Putamen (tissue), 1 donor: Measurements from ENCODE around the gene PACC1.
A peak's percentile ranks its signal among the peaks of the same experiment; 100 is the strongest.

Experiments used
- DNase-seq: peaks from one replicate; pipeline ENCODE4 v3.0.0-alpha.2; 2016; ENCODE audit warnings: low spot score

PACC1 gene

DNA sequence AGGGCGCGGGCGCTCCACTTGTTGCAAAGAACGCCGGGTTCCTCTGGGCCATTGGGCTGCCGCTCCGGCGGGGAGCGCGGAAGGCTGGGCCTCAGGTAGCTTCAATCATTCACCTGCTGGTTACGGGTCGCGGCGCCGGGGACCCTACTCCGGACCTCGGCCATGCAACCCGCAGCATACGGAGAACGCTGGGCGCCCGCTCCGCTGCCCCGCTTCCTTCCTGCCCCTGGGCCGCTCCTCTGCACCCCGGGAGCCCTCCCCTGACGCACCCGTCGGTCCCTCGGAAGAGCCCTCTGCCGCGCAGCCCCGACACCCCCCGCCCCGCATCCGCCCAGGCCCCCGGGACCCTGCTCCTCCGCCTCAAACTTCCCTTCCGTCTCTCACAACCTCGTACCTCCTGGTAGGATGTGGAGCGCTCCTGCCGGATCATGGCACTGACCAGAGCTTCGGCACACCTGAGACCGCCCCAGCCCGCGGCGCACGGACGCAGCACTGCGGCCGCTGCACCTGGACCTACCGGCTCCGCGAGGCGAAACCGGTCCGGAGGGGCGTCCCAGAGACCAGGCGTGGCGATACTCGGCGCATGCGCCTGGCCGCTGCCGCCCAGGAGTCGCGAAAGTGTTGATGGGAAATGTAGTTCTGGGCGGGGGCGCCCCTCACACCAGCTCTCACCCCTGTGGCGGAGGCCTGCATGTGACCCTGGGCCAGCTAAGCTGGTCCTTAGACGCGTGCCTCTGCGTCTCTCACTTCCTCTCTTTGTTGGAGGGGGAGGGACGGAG lies at the start of gene PACC1:
TSS of gene PACC1 (minus strand) at position 559 of the 779 bp plus-strand sequence. CDS start at position 430, 129 bp downstream.
- peak; percentile 91 for DNase-seq

DNA sequence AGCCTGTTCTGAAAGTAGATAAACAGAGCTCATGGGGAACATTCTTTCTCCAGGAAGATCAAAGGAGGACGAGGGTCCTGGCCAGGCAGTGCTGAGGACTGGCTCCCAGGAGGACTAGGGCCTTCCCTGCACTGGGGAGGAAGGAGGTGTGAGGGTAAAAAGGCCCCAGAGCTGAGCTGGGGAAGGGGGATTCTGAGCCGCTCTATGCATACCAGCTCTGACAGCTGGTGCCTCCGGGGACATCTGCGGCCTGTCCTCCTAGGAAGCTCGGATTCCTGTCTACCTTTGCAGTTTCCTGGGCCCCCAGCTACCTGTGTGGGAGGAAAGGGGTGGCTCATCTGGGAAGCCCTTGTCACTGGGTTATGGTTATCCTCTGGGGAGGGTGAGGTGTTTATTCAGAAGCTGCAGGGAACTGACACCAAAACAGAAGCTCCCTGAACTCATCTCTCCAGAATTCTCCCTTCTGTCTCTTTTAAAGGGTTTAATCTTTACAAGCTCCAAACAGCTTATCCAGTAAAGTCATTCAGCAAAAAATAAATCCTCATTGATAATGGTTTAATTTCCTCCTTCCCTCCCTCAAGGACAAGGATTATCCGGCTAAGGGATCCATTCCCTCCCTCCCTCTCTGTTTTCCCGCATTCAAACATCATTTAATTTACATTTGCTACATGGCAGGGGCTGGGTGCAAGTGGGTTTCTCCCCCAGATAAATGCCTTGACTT lies 49.0 kb upstream of the PACC1 start:
- no peak for DNase-seq

DNA sequence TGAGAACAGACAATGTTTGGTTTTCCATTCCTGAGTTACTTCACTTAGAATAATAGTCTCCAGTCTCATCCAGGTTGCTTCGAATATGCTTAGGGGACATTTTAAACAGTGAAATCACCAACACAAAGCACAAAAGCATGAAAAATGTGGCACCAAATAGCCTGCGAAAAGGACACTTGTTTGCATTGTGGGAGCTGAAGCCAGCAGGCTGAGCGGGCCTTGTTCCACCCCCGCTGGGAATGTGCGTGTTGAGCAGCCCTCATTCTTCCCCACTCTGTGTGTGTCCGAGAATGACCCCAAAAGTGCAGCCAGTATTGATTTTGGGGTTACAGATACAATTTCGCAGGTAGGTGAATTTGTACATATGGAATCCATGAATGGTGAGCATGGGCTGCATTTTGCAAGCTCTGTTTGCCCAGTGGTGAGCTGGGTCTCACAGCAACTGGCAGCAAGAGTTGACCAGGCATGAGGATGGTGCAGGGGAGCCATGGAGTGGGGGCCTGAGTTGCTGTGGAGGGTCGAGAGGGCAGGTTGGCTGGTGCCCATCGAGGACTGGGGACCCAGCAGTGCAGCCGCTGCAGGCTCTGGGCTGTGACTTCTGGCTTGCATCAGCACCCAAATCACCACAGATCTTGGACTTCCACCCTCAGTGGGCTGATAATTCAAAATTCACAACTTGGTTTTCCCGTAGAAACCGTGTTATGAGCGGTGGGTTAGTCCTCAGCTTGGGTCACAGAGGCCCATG lies 47.4 kb upstream of the PACC1 start:
- DNase-seq, result no peak

DNA sequence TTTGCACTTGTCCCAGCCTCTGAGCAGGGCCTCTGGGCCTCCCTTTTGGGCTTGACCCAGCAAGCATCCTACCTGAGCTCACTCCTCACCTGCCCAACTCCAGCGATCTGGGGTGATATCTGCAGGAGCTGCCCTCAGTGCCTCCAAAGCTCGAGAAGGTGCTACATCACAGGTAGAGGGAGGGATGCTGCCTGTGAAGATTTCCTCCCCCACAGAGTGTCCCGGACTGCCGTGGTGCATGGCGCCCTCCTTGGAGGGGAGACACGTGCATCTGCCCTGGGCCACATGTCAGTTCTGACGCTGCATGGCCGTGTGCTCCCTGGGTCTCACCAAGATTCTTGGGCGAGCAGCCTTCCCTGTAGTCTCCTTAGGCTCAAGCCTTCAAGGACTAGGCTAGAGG lies 45.7 kb upstream of the PACC1 start:
- no peak for DNase-seq

DNA sequence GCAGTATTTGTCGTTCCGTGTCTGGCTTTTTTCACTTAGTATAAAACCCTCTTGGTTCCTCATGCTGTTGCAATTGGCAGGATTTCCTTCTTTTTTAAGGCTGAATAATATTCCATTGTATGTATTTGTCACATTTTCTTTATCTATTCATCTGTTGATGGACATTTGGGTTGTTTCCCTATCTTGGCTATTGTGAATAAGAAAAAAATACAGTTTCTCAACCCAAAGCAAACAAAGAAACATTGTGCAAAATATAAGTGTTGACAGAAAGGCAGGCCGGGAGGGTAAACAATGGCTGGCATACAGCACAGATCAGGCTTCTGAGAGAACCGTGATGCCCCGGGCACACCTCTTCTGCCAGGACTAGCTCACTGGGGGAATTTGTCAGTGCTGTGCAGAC lies 45.0 kb upstream of the PACC1 start:
- DNase-seq, result peak; percentile 93

DNA sequence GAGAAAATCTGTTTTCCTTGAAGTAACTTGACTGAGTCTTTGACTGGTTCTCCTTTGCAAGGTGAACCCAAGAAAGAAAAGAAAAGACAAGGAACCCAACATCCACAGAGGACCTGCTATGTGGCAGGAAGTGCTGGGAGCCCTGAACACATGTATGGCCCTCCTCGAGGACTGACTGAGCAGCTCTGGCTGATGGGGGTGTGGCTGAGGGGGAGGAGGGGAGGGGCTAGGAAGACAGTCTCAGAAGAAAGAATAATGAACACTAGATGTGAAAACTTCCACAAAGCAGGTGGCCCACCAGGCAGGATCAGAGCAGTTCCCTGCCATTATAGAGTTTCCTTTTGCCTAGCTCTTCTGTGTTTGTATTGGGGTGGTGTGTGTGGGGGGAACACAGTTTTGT lies 44.1 kb upstream of the PACC1 start:
- DNase-seq, result no peak

DNA sequence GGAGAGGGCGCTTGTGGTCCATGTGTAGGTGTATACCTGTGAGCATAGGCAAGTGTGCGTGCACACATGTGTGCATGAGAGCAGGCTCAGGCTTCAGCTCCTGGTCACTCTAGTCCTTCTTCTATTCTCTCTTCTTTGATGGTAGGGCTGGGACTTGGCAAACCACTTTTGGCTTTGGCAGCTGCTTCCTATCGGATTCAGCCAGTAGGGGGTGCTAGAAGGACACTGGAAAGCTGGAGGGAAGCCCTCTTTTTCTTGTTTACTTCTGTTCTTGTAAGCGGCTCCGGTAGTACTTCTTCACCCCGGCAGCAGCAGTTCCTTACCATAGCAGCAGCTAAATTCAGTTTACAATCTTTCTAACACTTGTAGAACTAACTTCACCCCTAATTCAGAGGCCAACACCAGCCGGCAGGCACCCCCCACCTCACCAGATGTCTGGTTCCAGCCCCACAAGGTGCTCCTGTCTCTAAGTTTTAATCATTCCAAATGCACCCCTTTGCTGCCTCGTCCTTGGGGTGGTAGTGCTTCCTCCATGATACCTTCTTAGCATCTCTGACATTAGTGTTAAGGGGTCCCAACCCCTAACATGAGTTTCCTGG lies 43.2 kb upstream of the PACC1 start:
- DNase-seq, result no peak

DNA sequence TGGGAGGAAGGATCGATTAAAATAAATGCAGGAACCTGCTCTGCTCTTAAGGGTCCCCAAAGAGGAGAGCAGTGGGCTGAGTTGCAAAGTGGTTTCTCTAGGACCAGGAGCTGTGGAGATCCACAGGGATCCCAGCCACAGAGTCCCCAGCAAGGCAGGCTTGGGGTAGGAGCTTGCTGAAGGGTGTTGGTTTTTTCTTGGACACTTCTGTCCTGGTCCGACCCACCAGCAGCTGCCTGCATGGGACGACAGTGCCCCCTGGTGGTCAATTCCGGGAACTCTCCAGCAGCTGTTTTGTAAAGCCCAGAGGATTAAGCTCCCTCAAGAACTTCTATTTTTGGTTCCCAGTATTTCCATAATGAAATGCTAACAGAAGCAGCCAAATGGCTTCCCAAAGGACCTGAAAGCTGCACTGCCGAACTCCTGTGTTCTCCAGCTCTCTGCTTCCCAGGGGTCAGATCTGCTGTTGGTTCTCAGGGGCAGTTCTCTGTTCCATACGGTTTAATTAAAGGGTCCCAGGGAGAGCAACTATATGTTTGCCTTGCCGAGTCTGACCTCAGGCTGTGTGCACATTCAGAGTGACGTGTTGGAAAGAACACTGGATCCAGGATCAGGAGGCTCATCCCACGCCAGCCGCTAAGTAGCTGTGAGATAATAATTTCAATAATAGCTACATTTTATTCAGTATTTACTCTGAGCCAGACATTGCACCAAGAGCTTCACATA lies 41.3 kb upstream of the PACC1 start:
- peak; percentile 93 for DNase-seq

DNA sequence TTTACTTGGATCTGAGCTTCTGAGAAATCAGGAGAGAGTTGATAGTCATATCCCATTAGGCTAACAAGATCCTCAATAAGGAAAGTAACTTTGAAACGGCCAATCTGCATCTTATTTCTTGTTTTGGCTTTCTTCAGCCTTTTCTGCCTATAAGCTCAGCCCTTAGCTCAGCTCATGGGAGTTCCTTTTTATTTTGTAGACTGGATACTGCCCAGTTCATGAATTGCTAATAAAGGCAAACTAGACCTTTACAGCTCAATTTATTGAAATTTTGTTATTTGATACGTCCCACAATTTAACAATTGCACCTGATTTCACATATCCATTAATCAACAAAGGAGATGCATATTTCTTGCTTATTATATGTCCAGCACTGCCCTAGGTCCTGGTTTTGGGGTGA lies 40.7 kb upstream of the PACC1 start:
- DNase-seq, result no peak

DNA sequence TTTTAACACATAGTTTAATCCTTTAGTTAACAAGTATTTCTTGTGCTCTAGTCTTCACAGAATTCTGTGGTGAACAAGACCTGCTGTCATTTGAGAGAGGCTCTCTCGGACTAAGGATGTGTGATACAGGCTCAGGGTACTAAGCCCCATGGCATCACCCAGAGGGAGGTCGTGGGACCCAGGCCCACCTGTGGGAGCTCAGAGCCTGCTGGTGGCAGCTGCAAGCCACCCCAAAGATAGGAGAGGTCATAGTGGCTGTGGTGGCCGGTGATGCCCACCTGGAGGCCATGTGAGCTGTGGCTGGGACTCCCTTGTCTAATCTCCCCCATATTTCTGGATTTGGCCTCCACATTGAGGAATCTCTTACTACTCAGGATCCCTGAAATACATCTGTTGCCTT lies 40.1 kb upstream of the PACC1 start:
- DNase-seq, result no peak

DNA sequence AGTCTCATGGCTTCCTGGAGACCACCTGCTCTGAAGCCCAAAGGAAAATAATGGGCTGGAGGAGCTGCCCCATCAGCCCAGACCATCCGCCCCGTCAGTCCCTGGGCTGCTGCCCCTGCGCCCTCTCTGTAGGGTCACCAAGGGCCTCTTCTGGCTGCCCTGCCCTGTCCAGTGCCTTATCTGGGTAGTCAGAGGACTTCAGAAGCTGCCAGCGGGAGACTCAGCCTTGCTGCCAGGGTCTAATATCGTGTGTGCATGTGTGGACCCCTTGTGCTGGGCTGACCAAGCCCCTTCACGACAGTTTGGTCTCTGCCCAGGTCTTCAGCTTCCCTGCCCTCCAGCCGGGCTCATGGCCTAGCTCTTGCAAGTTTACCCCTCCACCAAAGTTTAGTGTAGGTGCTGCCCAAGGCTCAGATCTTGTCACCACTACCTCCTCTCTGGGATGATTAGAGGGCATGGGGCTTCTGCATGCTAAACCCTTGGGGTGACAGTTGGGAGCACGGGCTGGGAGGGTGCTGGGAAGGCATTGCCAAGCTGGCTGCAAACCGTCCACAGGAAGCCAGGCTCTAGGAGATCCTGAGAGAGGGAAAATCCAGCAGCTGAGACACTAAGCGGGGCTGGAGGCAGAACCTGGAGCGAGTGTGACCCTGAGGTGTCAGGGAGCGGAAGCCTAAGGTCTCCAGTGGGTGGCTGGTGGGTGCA lies 38.6 kb upstream of the PACC1 start:
- DNase-seq, result no peak

DNA sequence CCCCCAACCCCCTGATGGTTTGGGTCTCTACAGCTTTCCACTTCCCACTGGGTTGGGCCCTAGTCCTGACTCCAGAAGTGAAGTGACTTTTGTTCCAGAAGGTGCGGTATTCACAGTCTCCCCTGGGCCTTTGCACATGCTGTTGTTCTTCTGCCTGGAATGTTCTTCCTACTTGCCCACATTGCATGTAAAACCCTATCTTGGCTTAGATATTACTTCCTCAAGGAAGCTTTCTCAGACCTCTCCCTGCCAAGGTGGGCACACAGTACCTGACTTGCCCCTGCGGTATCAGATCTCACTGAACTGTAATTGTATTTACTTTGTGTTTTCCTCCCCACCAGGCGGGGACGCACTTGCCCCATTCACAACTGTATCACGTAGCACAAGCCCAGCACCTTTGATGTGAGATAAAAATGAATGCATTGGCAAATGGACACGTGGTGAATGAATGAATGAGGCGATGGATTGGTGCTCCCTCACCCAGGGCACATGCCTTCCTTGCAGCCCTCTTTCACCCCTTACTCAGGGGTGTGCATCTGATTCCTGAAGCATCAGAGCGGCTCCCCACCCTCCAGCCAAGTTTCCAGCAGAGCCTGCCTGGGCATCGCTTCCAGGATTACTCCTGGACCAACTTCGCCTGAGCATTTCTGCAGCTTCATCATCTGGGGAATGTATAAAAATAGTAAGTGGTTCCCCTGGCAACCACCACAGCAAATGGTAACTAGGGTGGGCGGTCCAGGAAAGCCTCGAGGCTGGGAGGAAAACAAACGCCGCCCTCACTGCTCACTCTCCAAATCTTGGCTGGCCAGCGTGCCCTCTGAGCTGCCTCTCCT lies 37.9 kb upstream of the PACC1 start:
- no peak for DNase-seq

DNA sequence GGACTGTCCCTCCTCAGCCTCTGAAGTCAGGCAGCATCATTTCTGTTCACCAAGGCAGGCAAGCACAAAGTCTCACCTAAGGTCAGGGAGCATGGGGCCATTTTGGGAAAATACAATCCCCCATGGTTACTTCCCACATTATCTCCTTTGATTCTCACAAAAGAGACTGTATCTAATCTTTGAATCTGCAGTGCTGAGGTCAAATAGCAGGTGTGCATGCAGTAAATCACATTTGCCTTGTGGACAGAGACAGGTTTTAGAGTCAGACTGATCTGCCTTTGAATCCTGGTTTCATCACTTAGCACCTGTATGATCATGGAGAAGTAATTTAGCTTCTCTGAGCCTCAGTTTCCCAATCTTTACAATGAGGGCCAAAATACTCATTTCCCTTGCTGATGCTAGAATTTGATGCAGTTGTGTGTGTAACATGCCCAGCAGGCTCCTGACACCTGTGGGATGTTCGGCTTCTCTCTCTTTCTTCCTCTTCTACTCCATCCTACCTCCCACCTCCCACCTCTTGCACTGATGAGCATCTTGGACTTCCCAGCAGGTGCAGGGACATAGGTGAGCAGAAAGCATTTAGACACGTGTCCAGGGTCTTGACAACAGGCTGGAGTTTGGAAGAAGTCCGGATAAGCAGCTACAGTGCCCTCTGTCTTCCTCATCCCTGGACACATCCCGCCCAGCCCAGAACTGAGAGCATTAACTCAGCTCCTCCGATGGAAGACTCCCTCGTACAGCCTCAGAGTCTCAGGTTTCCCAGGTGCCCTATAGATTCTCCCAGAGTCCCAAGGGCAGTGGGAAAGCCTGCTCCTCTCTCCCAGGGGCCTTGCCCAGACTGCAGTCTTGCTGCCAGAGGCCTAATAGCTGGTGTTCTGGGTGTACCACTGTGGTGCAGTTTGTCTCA lies 37.0 kb upstream of the PACC1 start:
- no peak for DNase-seq

DNA sequence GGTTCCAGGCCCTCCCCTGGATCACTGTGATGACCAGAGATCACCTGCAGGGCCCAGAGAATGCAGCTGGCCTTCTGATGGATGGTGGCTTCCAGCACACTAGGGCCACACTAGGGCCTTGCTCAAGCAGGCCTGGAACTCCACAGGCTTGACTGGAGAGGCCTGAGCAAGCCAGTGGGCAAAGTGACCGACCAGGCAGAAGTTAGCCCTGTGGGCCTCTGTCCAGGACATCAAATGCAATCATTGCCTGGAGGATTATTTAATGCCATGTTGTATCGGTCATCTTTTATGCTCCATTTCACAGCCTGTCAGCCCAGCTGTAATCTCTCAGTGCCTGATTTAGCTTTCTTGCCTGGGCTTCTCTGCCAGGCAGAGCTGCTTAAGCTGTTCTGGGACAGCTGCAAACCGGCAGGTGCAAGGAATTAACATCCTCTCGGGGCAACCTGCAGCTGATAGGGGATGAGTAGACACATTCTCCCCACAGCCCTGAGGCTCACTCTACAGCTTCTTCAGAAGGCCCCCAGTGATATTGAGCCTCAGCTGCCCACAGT lies 35.7 kb upstream of the PACC1 start:
- no peak for DNase-seq

DNA sequence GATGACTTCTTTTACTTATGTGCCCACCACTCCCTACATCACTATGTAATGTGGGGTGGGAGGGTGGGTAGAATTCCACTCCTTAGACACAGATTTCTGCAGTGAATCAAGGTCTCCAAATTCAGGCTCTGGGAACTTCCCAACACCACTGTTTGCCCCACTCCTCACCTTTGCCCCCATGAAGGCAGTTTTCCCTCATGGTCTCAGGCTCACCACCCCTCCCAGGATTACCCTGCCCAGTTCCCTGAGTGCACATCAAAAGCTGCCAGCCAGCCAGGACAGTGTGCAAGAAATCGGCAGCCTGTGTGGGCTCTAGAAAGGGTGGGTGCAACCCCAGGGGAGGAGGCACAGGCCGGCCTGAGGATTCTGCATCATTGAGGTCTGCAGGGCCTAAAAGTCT lies 32.8 kb upstream of the PACC1 start:
- no peak for DNase-seq

DNA sequence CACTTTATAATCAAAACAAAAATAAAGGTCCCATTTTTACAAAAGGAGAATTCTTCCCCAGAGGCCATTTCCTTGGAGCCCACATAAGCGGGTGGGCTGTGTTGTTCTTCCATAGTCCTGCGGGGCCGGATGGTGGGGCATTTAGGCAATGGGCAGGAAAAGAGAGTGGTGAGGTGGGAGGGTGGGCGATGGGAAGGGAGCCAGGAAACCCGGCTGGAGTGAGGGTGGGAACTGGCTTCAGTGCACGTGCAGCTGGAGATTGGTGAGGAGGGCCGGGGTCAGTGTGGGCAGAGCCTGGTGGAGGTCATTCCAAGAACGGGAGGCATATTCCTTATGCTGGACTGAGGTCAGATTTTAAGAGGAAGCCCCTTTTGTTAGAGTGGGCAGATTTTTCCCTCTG lies 31.6 kb upstream of the PACC1 start:
- no peak for DNase-seq

DNA sequence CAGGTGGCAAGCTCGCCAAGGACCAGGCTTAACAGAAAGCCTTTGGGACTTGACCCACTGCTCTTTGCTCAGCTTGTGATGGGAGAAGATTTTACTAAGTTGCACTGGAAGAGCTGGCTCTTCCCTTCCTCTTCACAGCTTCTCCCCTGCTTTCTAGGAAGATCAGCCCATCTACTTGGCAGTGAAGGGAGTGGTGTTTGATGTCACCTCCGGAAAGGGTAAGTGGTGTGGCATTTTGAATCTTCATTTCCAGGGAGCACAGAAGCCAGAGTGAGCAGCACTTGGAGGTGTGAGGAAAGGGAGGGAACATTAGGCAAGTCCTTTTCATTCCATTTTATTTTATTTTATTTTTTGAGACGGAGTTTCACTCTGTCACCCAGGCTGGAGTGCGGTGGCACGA lies 27.7 kb upstream of the PACC1 start:
- DNase-seq, result no peak

DNA sequence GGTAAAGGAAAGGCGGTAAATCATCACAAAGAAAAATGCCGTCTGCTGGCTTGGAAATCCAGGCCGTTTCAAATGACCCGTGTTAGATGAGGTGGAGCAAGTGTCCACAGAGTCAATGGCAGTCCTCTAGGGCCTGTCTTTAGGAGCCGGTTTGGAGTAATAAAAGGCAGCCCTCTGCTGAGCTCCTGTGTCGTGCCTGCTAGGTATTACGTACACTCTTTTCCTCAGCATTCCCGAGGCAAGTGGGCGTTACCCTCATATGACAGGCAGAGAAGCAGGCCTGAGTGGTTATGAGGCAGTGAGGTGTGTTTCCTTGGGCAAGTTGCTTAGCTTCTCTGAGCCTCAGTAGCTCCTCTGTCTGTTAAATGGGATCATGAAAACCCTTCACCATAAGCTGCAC lies 25.7 kb upstream of the PACC1 start:
- no peak for DNase-seq

DNA sequence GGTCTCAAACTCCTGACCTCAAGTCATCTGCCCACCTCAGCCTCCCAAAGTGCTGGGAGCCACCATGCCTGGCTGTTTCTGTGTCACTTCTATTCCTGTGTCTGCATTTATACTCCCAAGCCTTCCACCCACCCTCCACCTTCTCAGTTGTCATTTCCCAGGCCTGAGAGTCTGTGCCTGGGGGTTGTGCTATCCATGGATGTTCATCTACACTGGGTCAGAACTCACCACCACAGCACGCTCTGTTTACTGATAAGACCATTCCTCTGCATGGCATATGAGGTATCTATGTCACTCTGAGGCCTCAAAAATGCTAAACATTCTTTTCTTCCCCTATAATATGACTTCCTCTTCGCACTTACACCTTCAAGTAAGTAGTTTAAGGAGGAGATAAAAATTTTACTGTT lies 24.1 kb upstream of the PACC1 start:
- DNase-seq, result no peak
